ENCODE measurements around the gene CYB561A3. TPM values are rescaled to one million over a fixed set of nuclear protein-coding genes. Genes with fewer than 3 reads are reported as not detected.

The CYB561A3 gene
- total RNA-seq, 1 donor from 2014 or later: 47.0 TPM

GRCh38 chr11:61325649-61326414 lies 35.9 kb downstream of the CYB561A3 start:
- DNase-seq (ENCODE audit: low read depth): no peak

GRCh38 chr11:61315260-61315659 lies 46.4 kb downstream of the CYB561A3 start:
- DNase-seq (ENCODE audit: low read depth): no peak

- DNase-seq (ENCODE audit: low read depth): no peak
These were observed 50.9 kb downstream of the CYB561A3 start for GRCh38 chr11:61310749-61311148.

GRCh38 chr11:61309739-61310138 lies 51.9 kb downstream of the CYB561A3 start:
- no peak for DNase-seq (ENCODE audit: low read depth)

GRCh38 chr11:61309141-61309540 lies 52.5 kb downstream of the CYB561A3 start:
- no peak for DNase-seq (ENCODE audit: low read depth)

GRCh38 chr11:61307354-61307753 lies 54.3 kb downstream of the CYB561A3 start:
- no peak for DNase-seq (ENCODE audit: low read depth)

GRCh38 chr11:61306221-61306620 lies 55.5 kb downstream of the CYB561A3 start:
- DNase-seq (ENCODE audit: low read depth): no peak

GRCh38 chr11:61305417-61305816 lies 56.3 kb downstream of the CYB561A3 start:
- no peak for DNase-seq (ENCODE audit: low read depth)

GRCh38 chr11:61303725-61304124 lies 58.0 kb downstream of the CYB561A3 start:
- DNase-seq (ENCODE audit: low read depth): no peak

- DNase-seq (ENCODE audit: low read depth): no peak
These were observed 59.1 kb downstream of the CYB561A3 start for GRCh38 chr11:61302550-61302949.

Other genes with a start within 250 kb of the CYB561A3 start
- gene VPS37C, start 200.5 kb downstream of the CYB561A3 start, total RNA-seq: 10.7 and 11.3 TPM in 2 replicates
- not detected in 2 replicates for gene PGA3, start 158.4 kb downstream of the CYB561A3 start, total RNA-seq
- gene PGA4, start 139.5 kb downstream of the CYB561A3 start, total RNA-seq: not detected in 2 replicates
- not detected in 2 replicates for gene PGA5, start 120.7 kb downstream of the CYB561A3 start, total RNA-seq
- 1.9 and 4.5 TPM in 2 replicates for gene VWCE, start 66.6 kb downstream of the CYB561A3 start, total RNA-seq
- gene DDB1, start 28.8 kb downstream of the CYB561A3 start, total RNA-seq: 281 and 392 TPM in 2 replicates
- gene TKFC, start 28.7 kb downstream of the CYB561A3 start, total RNA-seq: 15.3 and 37.0 TPM in 2 replicates
- gene TMEM138, start 492 bp upstream of the CYB561A3 start, total RNA-seq: 12.3 and 22.9 TPM in 2 replicates
- 10.9 and 12.0 TPM in 2 replicates for gene TMEM216, start 30.7 kb upstream of the CYB561A3 start, total RNA-seq
- 10.9 and 27.7 TPM in 2 replicates for gene CPSF7, start 68.1 kb upstream of the CYB561A3 start, total RNA-seq
- gene SDHAF2, start 68.2 kb upstream of the CYB561A3 start, total RNA-seq: 35.0 and 58.5 TPM in 2 replicates
- gene LRRC10B, start 146.9 kb upstream of the CYB561A3 start, total RNA-seq: 0.15 TPM in 1 of 2 replicates, not detected in the other
- gene SYT7, start 219.2 kb upstream of the CYB561A3 start, total RNA-seq: 0.35 TPM in 1 of 2 replicates, not detected in the other

Data from renal cortical epithelial cell (primary cell).